Stimulated activated CD8-positive, alpha-beta memory T cell treated with anti-CD3 and anti-CD28 coated beads, Interleukin-4, amount 100 ng/mL, for 1 hour (primary cell): ENCODE measurements around the gene TMC6.

Experiments
- DNase-seq, 2 donors: peaks; one replicate each; pipeline ENCODE4 v3.0.0-alpha.2; 2020; ENCODE audit warnings: low read depth in 2 of 2, low spot score in 1 of 2

The TMC6 gene

GRCh38 chr17:78135858-78136500, 7.4 kb upstream of the TMC6 start:
- DNase-seq, result no peak

- DNase-seq, result no peak
These were observed 6.4 kb upstream of the TMC6 start for GRCh38 chr17:78134899-78135385.

GRCh38 chr17:78133971-78134898, 5.7 kb upstream of the TMC6 start:
- DNase-seq, result peak in 1 of 2 donors; percentile 62

- no peak for DNase-seq
These were observed 4.8 kb upstream of the TMC6 start for GRCh38 chr17:78133179-78133951.

GRCh38 chr17:78132767-78133178, 4.2 kb upstream of the TMC6 start:
- DNase-seq, result no peak

GRCh38 chr17:78132084-78132676, 3.6 kb upstream of the TMC6 start:
- no peak for DNase-seq

- no peak for DNase-seq
These were observed 2.9 kb upstream of the TMC6 start for GRCh38 chr17:78131172-78132083.

- peak in 1 of 2 donors; percentile 61 for DNase-seq
These were observed 2.0 kb upstream of the TMC6 start, which contains the start of gene TMC8 for GRCh38 chr17:78130437-78131101. Gene TMC8, plus strand, starts transcription at chr17:78130771. Its CDS starts 818 bp downstream, at chr17:78131589.

GRCh38 chr17:78130090-78130436, 1.5 kb upstream of the TMC6 start:
- DNase-seq, result no peak

- no peak for DNase-seq
These were observed 965 bp upstream of the TMC6 start for GRCh38 chr17:78129351-78130089.

- no peak for DNase-seq
These were observed 536 bp downstream of the TMC6 start for GRCh38 chr17:78127888-78128550.

- DNase-seq, result no peak
These were observed 1.2 kb downstream of the TMC6 start for GRCh38 chr17:78127239-78127887.

GRCh38 chr17:78126895-78127238, 1.7 kb downstream of the TMC6 start:
- DNase-seq, result no peak

- DNase-seq, result no peak
These were observed 2.3 kb downstream of the TMC6 start for GRCh38 chr17:78125976-78126894.

GRCh38 chr17:78125138-78125913, 3.2 kb downstream of the TMC6 start:
- DNase-seq, result no peak

GRCh38 chr17:78124836-78125137, 3.8 kb downstream of the TMC6 start:
- no peak for DNase-seq
